GM23248 (cell line): ENCODE results near the gene IL1RAPL2. TPM values are rescaled to one million over a fixed set of nuclear protein-coding genes. Genes with fewer than 3 reads are reported as not detected.

ENCODE experiments used
- DNase-seq: peaks from one replicate; pipeline ENCODE4 v3.0.0-alpha.2; 2015
- H2AFZ ChIP-seq: fragments of 200-600 bp; sonication (generic); 2 replicates; pipeline ENCODE4 v1.6.1; 2016; ENCODE audit warnings: antibody characterized with exemption
- H3F3A ChIP-seq: fragments of 200-600 bp; sonication (generic); 2 replicates; pipeline ENCODE4 v1.6.1; 2016; ENCODE audit warnings: mild to moderate bottlenecking, antibody characterized with exemption, mixed run types; ENCODE audit not compliant: insufficient read depth
- H3K27ac ChIP-seq: fragments of 200-600 bp; sonication (generic); 2 replicates; pipeline ENCODE4 v1.5.1; 2016; ENCODE audit warnings: mild to moderate bottlenecking
- H3K27me3 ChIP-seq: fragments of 200-600 bp; sonication (generic); replicated peaks from 2 replicates; pipeline ENCODE4 v1.6.1; 2016; ENCODE audit warnings: mild to moderate bottlenecking; ENCODE audit not compliant: insufficient read depth
- H3K36me3 ChIP-seq: fragments of 200-600 bp; sonication (generic); 2 replicates; pipeline ENCODE4 v1.6.1; 2016; ENCODE audit warnings: low read depth, mild to moderate bottlenecking
- H3K4me1 ChIP-seq: fragments of 200-600 bp; sonication (generic); 2 replicates; pipeline ENCODE4 v1.6.1; 2016; ENCODE audit warnings: mild to moderate bottlenecking; ENCODE audit not compliant: insufficient read depth
- H3K4me2 ChIP-seq: fragments of 200-600 bp; sonication (generic); one replicate; pipeline ENCODE4 v1.6.1; 2016; ENCODE audit warnings: mild to moderate bottlenecking; ENCODE audit not compliant: unreplicated experiment
- H3K4me3 ChIP-seq: fragments of 200-600 bp; sonication (generic); 2 replicates; pipeline ENCODE4 v1.5.1; 2016; ENCODE audit warnings: mild to moderate bottlenecking
- H3K79me2 ChIP-seq: fragments of 200-600 bp; sonication (generic); 2 replicates; pipeline ENCODE4 v1.6.1; 2016; ENCODE audit warnings: mild to moderate bottlenecking; ENCODE audit not compliant: insufficient read depth
- H3K9ac ChIP-seq: fragments of 200-600 bp; sonication (generic); 2 replicates; pipeline ENCODE4 v1.6.1; 2016; ENCODE audit warnings: mild to moderate bottlenecking
- H3K9me2 ChIP-seq: fragments of 200-600 bp; sonication (generic); 2 replicates; pipeline ENCODE4 v1.6.1; 2016; ENCODE audit warnings: mixed run types, mild to moderate bottlenecking, moderate library complexity; ENCODE audit not compliant: insufficient read depth
- H3K9me3 ChIP-seq: fragments of 200-600 bp; sonication (generic); one replicate; pipeline ENCODE4 v1.6.1; 2017; ENCODE audit warnings: low read depth
- H4K20me1 ChIP-seq: fragments of 200-600 bp; sonication (generic); 2 replicates; pipeline ENCODE4 v1.6.0; 2016; ENCODE audit not compliant: insufficient read depth
- EZH2 ChIP-seq: fragments of 200-600 bp; sonication (generic); IDR thresholded peaks from 2 replicates; pipeline ENCODE4 v1.6.1; 2018; ENCODE audit warnings: antibody characterized with exemption, mild to moderate bottlenecking; ENCODE audit not compliant: insufficient read depth, poor library complexity, severe bottlenecking
- EZH2phosphoT487 ChIP-seq: fragments of 200-600 bp; sonication (generic); IDR thresholded peaks from 2 replicates; pipeline ENCODE4 v1.6.1; 2018; ENCODE audit warnings: antibody characterized with exemption, moderate library complexity, mild to moderate bottlenecking, low read depth; ENCODE audit not compliant: insufficient read depth
- WGBS, 2 experiments: methylation state at CpG; one replicate each; pipeline ENCODE4 v1.1.6; 2015 to 2017; ENCODE audit warnings: low lambda C conversion rate in 2 of 2, low coverage in 1 of 2; ENCODE audit errors: missing lambda C conversion rate in 2 of 2; 5-methylcytosine and 5-hydroxymethylcytosine counted together
- in situ Hi-C: fragments of 300-500 bp; cut with MboI; formaldehyde crosslinking; loops from 2 replicates; pipeline ENCODE4 v1.15.0; 2020
- polyA plus RNA-seq: library from polyadenylated mRNA; unstranded; fragments of >200 nt; fragmentation: Nextera tagmentation; extraction: Ambion mirVana; gene quantifications from 2 replicates; pipeline ENCODE4 v1.2.1, GENCODE V29; 2016
- total RNA-seq: library from RNA; depleted of rRNA; stranded (reverse); fragments of >200 nt; shearing (Covaris generic); gene quantifications from 2 replicates; pipeline ENCODE4 v1.2.3, GENCODE V29; 2014

The IL1RAPL2 gene
- total and polyA plus RNA-seq, 2 experiments from 2014 or later: not detected

DNA sequence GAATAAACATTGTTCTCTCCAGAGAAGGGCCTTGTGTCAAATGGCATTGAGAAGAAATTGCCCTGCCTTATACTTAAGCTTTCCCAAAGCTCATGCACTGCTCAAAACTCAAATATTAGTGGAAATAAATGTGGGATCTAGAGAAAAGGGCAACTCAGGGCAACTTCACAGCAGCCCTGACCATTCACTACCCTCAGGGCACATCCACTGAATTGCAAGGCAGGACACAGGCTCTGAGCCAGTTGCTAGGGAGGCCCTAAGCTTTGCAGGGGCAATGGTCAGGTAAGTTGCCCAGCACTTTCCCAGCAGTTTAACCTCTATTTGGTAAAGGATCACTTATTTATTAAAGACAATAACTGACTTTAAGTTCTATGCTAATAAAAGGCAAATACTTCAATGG is 909.8 kb downstream of the IL1RAPL2 start:
- no peak for DNase-seq
- Histone ChIP-seq H3K36me3 (no peaks in the 10 kb centered on the region), H3K4me3 (no peak overlapping the region), H3K9me3 (no peaks in the 10 kb centered on the region), H3K9me2 (no peaks in the 10 kb centered on the region), H3K4me2 (no peak overlapping the region), H3K4me1 (no peaks in the 10 kb centered on the region), H2AFZ (no peak overlapping the region), H3F3A (no peaks in the 10 kb centered on the region), H4K20me1 (no peaks in the 10 kb centered on the region), H3K79me2 (no peaks in the 10 kb centered on the region), H3K27me3 (no peaks in the 10 kb centered on the region), H3K9ac (no peak overlapping the region), H3K27ac (no peak overlapping the region)
- TF ChIP-seq EZH2: no peak
- no peak for TF ChIP-seq EZH2phosphoT487
- in situ Hi-C loops: no loop called here

GRCh38 chrX:105477351-105477750 is 911.4 kb downstream of the IL1RAPL2 start:
- DNase-seq: no peak
- no peaks in the 10 kb centered on the region for H3K27me3 ChIP-seq
- in situ Hi-C loops: no loop called here
- H3K9me2 ChIP-seq: no peaks in the 10 kb centered on the region
- H3K27ac ChIP-seq: no peak overlapping the region
- 18 to 20% methylated on average over 1 of the region's 1 CpG for WGBS, 2 experiments
- H4K20me1 ChIP-seq: no peaks in the 10 kb centered on the region
- no peak overlapping the region for H3K9ac ChIP-seq
- no peaks in the 10 kb centered on the region for H3K9me3 ChIP-seq
- H3K4me3 ChIP-seq: no peak overlapping the region
- H3K4me1 ChIP-seq: no peaks in the 10 kb centered on the region
- no peak overlapping the region for H2AFZ ChIP-seq
- H3F3A ChIP-seq: no peaks in the 10 kb centered on the region
- no peak overlapping the region for H3K4me2 ChIP-seq
- H3K79me2 ChIP-seq: no peaks in the 10 kb centered on the region
- no peaks in the 10 kb centered on the region for H3K36me3 ChIP-seq
- TF ChIP-seq EZH2phosphoT487 (no peak), EZH2 (no peak)

DNA sequence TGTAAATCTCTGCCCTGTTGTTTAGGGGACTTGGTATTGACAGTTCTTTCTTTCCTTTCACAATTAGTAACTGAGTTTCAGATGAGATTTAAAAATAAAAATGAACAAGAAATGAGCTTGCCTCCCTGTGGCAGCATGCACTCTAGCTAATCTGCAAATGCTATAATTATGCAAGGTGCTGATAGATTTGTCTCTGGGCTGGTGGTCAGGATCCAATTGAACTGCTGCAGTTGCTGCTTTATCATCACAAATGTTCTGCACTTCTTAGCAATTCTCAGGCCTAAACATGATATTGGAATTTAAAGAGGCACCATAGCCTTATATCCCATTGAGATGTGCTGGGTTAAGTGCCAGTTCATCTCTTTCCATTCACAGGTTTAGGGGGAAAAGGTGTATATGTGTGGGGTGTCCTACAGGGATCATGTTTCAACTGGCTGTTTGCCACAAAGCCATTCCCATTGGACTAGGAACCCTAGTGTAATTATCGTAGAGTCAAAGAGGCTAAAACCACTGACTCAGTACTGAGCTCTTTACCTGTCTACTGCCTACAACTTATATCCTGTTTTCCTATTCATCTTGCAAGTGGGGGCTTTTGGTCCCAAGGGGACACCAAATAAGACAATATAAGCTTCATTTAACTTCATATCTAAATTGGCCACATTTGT is 914.8 kb downstream of the IL1RAPL2 start:
- Histone ChIP-seq H3K36me3 (no peaks in the 10 kb centered on the region), H3K79me2 (no peaks in the 10 kb centered on the region), H3K9me3 (no peaks in the 10 kb centered on the region), H4K20me1 (no peaks in the 10 kb centered on the region), H3K27ac (no peak overlapping the region), H3K4me3 (no peak overlapping the region), H2AFZ (no peak overlapping the region), H3K4me1 (no peaks in the 10 kb centered on the region), H3K9me2 (no peaks in the 10 kb centered on the region), H3K4me2 (no peak overlapping the region), H3K9ac (no peak overlapping the region), H3K27me3 (no peaks in the 10 kb centered on the region), H3F3A (no peaks in the 10 kb centered on the region)
- in situ Hi-C loops: no loop called here
- TF ChIP-seq EZH2: no peak
- TF ChIP-seq EZH2phosphoT487: no peak
- no peak for DNase-seq
- WGBS, 2 experiments: 0% methylated on average over 1 of the region's 1 CpG

- no peak for DNase-seq
- no peaks in the 10 kb centered on the region for H3K79me2 ChIP-seq
- in situ Hi-C loops: no loop called here
- no peak overlapping the region for H3K27ac ChIP-seq
- H4K20me1 ChIP-seq: no peaks in the 10 kb centered on the region
- no peaks in the 10 kb centered on the region for H3K36me3 ChIP-seq
- no peak overlapping the region for H3K9ac ChIP-seq
- H3K9me2 ChIP-seq: no peaks in the 10 kb centered on the region
- TF ChIP-seq EZH2phosphoT487 (no peak), EZH2 (no peak)
- no peaks in the 10 kb centered on the region for H3K9me3 ChIP-seq
- H3K4me2 ChIP-seq: no peak overlapping the region
- H3K27me3 ChIP-seq: no peaks in the 10 kb centered on the region
- no peaks in the 10 kb centered on the region for H3F3A ChIP-seq
- no peaks in the 10 kb centered on the region for H3K4me1 ChIP-seq
- H3K4me3 ChIP-seq: no peak overlapping the region
- H2AFZ ChIP-seq: no peak overlapping the region
Observed at GRCh38 chrX:105483011-105483410, 917.0 kb downstream of the IL1RAPL2 start.

DNA sequence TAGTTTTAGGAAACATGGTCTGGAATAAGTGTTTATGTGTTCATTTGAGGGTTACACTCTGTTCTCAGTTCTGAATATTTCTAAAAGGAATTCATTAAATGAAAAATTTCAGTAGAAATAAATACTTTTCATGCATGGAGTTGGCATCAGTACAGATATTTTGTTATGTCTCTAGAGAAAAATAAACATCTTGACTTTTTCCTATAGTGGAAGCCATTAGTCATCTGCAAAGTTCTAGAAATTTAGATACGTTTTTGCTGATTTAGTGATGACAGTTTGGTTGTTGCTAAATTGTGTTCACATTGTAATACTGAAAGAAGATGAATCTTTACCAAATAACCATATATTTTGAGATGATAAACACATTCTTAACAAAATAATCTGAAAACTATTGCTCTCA is 922.7 kb downstream of the IL1RAPL2 start:
- Histone ChIP-seq H3F3A (no peaks in the 10 kb centered on the region), H3K9ac (no peak overlapping the region), H3K27ac (no peak overlapping the region), H3K4me3 (no peak overlapping the region), H3K4me1 (no peaks in the 10 kb centered on the region), H3K9me2 (no peaks in the 10 kb centered on the region), H2AFZ (no peak overlapping the region), H3K27me3 (no peaks in the 10 kb centered on the region), H3K36me3 (no peaks in the 10 kb centered on the region), H3K9me3 (no peaks in the 10 kb centered on the region), H4K20me1 (no peaks in the 10 kb centered on the region), H3K4me2 (no peak overlapping the region), H3K79me2 (no peaks in the 10 kb centered on the region)
- DNase-seq: no peak
- TF ChIP-seq EZH2phosphoT487: no peak
- in situ Hi-C loops: no loop called here
- 0% methylated on average over 1 of the region's 1 CpG for WGBS, 2 experiments
